SK-N-SH (cell line): Measurements from ENCODE around the gene RAB25.

ENCODE experiments used
- POLR2AphosphoS5 ChIP-seq: IDR thresholded peaks from 2 replicates; pipeline ENCODE4 v1.6.1; 2012; ENCODE audit warnings: low read depth, low read length
- TF ChIP-seq, protein P1 (sequence below): fragments of 200-600 bp; sonication (generic); IDR thresholded peaks from 2 replicates; pipeline ENCODE4 v1.6.1; 2017; ENCODE audit warnings: antibody characterized with exemption, mild to moderate bottlenecking, moderate library complexity

DNA sequence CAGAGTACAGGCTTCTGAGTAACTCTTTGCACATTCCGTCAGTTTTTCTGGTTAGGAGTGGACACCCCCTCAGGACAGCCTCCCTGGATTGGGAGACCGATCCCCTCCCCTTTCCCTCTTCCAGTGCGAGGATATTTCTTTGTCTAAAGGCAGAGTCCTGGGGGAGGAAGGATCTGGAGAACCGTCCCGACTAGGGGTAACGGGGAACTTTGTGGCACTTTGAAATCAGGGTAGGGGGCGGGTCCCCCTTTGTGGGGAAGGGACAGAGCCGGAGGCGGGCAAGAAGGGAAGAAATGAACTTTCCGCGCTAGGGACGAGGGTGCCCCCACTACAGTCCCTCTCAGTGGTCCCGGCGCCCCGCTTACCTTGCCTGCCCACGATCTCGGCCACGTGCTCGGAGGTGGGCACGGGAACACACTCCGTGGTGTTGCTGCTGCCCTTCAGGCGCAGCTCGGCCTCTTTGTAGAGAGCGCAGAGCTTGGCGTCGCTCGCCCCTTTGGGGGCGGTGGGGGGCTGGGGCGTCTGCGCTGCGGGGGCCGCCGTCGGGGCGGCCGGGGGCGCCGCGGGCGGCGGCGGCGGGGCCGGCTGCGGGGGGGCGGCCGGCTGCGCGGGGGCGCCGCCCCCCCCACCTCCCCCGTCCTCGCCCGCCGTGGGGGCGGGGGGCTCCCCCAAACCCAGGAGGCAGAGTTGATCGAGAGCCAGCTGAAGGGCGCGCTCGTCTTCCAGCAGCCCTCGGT lies 20.4 kb downstream of the RAB25 start:
- TF ChIP-seq, protein P1, sequence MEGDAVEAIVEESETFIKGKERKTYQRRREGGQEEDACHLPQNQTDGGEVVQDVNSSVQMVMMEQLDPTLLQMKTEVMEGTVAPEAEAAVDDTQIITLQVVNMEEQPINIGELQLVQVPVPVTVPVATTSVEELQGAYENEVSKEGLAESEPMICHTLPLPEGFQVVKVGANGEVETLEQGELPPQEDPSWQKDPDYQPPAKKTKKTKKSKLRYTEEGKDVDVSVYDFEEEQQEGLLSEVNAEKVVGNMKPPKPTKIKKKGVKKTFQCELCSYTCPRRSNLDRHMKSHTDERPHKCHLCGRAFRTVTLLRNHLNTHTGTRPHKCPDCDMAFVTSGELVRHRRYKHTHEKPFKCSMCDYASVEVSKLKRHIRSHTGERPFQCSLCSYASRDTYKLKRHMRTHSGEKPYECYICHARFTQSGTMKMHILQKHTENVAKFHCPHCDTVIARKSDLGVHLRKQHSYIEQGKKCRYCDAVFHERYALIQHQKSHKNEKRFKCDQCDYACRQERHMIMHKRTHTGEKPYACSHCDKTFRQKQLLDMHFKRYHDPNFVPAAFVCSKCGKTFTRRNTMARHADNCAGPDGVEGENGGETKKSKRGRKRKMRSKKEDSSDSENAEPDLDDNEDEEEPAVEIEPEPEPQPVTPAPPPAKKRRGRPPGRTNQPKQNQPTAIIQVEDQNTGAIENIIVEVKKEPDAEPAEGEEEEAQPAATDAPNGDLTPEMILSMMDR = no peak
- no peak; the same call in 1 of the 2 replicates for TF ChIP-seq POLR2AphosphoS5
